ENCODE data around the gene MTR. TPM values are rescaled to one million over a fixed set of nuclear protein-coding genes. Genes with fewer than 3 reads are reported as not detected.

Gene MTR
- total RNA-seq, 4 donors from 2014 or later, result 16.3 to 34.0 (median 24.2) TPM

GRCh38 chr1:236759252-236759859 lies 35.7 kb upstream of the MTR start:
- no peak for TF ChIP-seq POLR2A (IDR thresholded peaks at IDR 0.05)
- peak in 1 of 3 donors; percentile 11 for TF ChIP-seq CTCF (IDR thresholded peaks at IDR 0.05)
- intact Hi-C loops (cut with DNase I; ENCODE audit: low total_unique reads), result no loop called here
- H3K4me3 ChIP-seq (ENCODE audit: low read depth, poor library complexity, severe bottlenecking), result no peak overlapping the region
- WGBS, 2 donors, result 52 to 54% methylated on average over 3 of the region's 3 CpGs
- DNase-seq (ENCODE audit: low spot score in 2 of 2), result no peak

GRCh38 chr1:236760480-236760879 lies 34.6 kb upstream of the MTR start:
- WGBS, 2 donors, result 72 to 74% methylated on average over 6 of the region's 6 CpGs
- intact Hi-C loops (cut with DNase I; ENCODE audit: low total_unique reads), result no loop called here
- TF ChIP-seq POLR2A (IDR thresholded peaks at IDR 0.05) (no peak), CTCF (IDR thresholded peaks at IDR 0.05) (no peak)
- H3K4me3 ChIP-seq (ENCODE audit: low read depth, poor library complexity, severe bottlenecking), result no peak overlapping the region
- DNase-seq (ENCODE audit: low spot score in 2 of 2), result no peak

GRCh38 chr1:236760986-236761385 lies 34.1 kb upstream of the MTR start:
- intact Hi-C loops (cut with DNase I; ENCODE audit: low total_unique reads), result no loop called here
- DNase-seq (ENCODE audit: low spot score in 2 of 2), result no peak
- no peak for TF ChIP-seq POLR2A (IDR thresholded peaks at IDR 0.05)
- TF ChIP-seq CTCF (IDR thresholded peaks at IDR 0.05), result no peak
- 82 to 87% methylated on average over 14 of the region's 14 CpGs for WGBS, 2 donors
- H3K4me3 ChIP-seq (ENCODE audit: low read depth, poor library complexity, severe bottlenecking), result no peak overlapping the region

- 69 to 89% methylated on average over 5 of the region's 5 CpGs for WGBS, 2 donors
- intact Hi-C loops (cut with DNase I; ENCODE audit: low total_unique reads), result no loop called here
- H3K4me3 ChIP-seq (ENCODE audit: low read depth, poor library complexity, severe bottlenecking), result no peak overlapping the region
- TF ChIP-seq CTCF (IDR thresholded peaks at IDR 0.05) (no peak), POLR2A (IDR thresholded peaks at IDR 0.05) (no peak)
- no peak for DNase-seq (ENCODE audit: low spot score in 2 of 2)
Measured at GRCh38 chr1:236761397-236762132, 33.5 kb upstream of the MTR start.

GRCh38 chr1:236762410-236762809 lies 32.7 kb upstream of the MTR start:
- intact Hi-C loops (cut with DNase I; ENCODE audit: low total_unique reads), result no loop called here
- TF ChIP-seq CTCF (IDR thresholded peaks at IDR 0.05), result no peak
- no peak for TF ChIP-seq POLR2A (IDR thresholded peaks at IDR 0.05)
- DNase-seq (ENCODE audit: low spot score in 2 of 2), result no peak
- WGBS, 2 donors, result 61 to 71% methylated on average over 15 of the region's 15 CpGs
- no peak overlapping the region for H3K4me3 ChIP-seq (ENCODE audit: low read depth, poor library complexity, severe bottlenecking)

Data from lower leg skin (tissue), 4 donors.